ENCODE measurements around the gene ANKS1A.

DNA sequence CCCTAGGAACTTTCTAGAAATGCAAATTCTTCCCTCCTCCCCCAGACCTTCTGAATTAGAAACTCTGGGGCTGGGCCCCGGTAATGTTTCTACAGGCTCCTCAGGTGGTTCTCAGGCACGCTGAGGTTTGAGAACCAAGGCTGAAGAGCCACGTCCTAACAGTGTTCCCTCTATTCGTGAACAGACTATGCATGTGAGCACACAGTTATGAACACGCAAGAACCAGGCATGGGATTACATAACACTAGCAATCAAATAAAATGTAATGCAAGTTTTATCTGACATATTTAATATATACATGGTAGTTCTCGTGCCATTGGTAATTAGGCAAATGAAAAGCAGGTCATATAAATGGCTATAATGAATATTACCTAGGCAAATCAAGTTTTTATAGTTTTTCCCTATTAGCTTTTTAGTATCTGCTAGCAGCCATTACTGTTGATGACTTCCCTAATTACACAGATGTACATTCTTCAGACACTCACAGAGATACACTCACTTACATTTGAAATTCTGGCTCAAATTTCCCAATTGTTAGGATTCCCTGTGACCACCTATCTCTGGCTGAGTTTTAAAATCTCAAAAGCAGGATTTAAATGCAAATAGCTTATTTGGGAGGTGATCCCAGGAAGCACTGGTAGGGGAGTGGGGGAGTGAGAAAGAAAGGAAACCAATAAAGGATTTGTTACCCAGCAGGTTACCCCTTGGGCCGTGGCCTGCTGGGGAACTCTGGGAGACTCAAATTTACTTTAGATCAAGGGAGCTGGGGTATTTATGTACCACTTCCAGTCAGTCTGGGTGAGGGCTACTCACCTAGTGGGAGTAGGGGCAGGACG is 148.0 kb downstream of the ANKS1A start:
- TF ChIP-seq, protein P1, sequence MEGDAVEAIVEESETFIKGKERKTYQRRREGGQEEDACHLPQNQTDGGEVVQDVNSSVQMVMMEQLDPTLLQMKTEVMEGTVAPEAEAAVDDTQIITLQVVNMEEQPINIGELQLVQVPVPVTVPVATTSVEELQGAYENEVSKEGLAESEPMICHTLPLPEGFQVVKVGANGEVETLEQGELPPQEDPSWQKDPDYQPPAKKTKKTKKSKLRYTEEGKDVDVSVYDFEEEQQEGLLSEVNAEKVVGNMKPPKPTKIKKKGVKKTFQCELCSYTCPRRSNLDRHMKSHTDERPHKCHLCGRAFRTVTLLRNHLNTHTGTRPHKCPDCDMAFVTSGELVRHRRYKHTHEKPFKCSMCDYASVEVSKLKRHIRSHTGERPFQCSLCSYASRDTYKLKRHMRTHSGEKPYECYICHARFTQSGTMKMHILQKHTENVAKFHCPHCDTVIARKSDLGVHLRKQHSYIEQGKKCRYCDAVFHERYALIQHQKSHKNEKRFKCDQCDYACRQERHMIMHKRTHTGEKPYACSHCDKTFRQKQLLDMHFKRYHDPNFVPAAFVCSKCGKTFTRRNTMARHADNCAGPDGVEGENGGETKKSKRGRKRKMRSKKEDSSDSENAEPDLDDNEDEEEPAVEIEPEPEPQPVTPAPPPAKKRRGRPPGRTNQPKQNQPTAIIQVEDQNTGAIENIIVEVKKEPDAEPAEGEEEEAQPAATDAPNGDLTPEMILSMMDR (IDR thresholded peaks at IDR 0.05 in 4 of 5, conservative IDR thresholded peaks at IDR 0.05 in 1 of 5), result no peak
- no peak for TF ChIP-seq POLR2A (IDR thresholded peaks at IDR 0.05)
